22Rv1 (cell line): Measurements from ENCODE around the gene AUP1.

Experiments
- H3K27ac ChIP-seq: fragments of 450-650 bp; 2 replicates; pipeline ENCODE4 v1.5.1; 2017
- CTCF ChIP-seq: fragments of 450-650 bp; IDR thresholded peaks from 2 replicates; pipeline ENCODE4 v1.5.1; 2017; ENCODE audit warnings: mild to moderate bottlenecking
- ZFX ChIP-seq: fragments of 450-650 bp; IDR thresholded peaks from 2 replicates; pipeline ENCODE4 v1.6.1; 2017; ENCODE audit warnings: antibody characterized with exemption, borderline replicate concordance

Gene AUP1

DNA sequence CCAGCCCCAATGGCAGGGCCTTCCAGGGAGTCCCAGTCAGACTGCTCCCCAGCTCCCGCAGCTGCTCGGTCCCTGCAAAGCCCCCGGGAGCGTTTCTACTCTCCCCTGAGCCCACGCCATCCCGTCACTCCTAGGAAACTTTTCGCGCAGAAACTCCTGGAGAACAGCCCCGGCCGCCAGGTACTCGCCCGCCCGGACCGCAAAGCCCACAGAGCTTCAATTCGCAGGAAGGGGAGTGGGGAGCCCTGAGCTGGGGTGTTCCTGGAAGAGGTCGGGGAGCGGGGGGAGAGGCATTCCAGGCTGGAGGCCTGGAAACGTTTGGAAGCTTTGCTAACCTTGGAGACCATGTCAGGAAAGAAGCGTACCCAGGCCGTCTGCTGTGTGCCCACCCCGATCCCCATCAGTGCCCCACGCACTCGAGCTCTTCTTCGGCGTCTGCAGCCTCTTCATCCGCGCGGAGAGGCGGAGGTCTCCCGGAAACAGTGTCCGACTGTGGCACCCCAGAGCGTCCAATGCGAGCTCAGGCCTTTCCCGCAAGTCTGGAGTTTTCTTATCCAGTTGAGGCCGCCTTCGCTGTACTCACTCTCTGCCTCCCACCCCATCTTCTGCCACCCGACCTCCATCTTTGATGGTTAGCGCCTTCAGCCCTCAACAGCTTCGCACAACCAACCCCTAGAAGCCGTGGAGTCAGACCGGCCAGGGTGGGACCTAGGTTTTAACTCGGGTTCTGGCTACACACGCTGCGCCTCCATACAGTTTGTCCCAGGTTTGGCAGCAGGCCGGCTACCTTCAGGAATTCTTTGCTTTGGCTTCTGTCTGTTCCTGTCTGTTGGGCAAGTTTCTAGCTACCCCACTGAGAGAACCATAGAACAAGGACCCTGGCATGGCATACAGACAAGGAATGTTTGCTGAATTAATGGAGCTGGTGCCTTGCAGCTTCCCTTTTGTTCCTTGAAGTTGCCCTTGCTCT is 25.7 kb downstream of the AUP1 start:
- peak overlapping the region; percentile 97 for H3K27ac ChIP-seq
- TF ChIP-seq CTCF = no peak
- TF ChIP-seq ZFX = no peak

- TF ChIP-seq ZFX (no peak), CTCF (peak; percentile 75)
- H3K27ac ChIP-seq = peak overlapping the region; percentile 97
These were observed 26.6 kb downstream of the AUP1 start for GRCh38 chr2:74502720-74503505.

DNA sequence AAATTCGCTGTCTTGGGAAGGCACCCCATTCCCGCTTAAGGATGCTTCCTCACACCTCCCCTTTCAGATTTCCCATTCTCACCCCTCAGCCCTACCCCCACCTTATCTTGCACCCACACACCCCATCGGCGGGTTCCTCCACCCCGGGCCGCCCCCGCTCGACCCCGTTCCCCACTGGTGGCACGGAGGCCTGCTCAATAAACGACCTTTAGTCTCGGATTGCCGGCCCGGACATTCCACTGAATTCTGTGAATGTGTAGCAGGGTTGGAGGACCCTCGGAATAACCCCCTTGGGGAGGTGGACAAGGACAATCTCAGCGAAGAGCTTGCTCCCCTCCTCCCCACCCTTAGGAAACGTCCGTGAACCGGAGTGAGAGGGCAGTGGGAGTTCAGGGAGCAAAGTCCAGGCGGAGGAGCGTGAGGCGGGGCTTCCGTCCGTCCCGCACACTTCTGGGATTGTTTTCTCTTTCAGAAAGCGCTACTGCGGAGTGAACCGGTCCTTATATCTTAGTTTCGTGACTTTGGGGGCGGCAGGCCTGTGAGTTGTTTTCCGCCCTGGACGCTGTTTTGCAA is 27.3 kb downstream of the AUP1 start:
- H3K27ac ChIP-seq = peak overlapping the region; percentile 97
- TF ChIP-seq ZFX = no peak
- no peak for TF ChIP-seq CTCF

- peak overlapping the region; percentile 97 for H3K27ac ChIP-seq
- no peak for TF ChIP-seq ZFX
These were observed 28.0 kb downstream of the AUP1 start for GRCh38 chr2:74501335-74502071.

DNA sequence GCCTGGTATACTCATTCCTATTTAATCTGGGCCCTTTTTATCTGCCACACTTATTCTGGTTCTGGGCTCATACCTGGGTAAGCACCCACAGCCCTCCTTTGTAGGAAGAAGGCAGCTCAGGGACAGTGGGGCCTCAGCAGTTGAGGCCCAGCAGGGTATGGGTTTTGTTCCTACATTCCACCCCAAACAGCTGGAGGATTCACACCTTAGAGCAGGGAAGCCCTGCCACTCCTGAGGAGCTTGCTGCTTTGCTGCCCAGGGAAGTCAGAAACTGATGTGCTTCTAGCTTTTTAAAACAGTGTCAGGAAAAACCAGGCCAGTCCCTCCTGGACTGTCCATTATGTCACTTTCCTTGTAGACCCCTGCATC is 28.9 kb downstream of the AUP1 start:
- H3K27ac ChIP-seq = peak overlapping the region; percentile 97
- TF ChIP-seq ZFX = no peak
- no peak for TF ChIP-seq CTCF

DNA sequence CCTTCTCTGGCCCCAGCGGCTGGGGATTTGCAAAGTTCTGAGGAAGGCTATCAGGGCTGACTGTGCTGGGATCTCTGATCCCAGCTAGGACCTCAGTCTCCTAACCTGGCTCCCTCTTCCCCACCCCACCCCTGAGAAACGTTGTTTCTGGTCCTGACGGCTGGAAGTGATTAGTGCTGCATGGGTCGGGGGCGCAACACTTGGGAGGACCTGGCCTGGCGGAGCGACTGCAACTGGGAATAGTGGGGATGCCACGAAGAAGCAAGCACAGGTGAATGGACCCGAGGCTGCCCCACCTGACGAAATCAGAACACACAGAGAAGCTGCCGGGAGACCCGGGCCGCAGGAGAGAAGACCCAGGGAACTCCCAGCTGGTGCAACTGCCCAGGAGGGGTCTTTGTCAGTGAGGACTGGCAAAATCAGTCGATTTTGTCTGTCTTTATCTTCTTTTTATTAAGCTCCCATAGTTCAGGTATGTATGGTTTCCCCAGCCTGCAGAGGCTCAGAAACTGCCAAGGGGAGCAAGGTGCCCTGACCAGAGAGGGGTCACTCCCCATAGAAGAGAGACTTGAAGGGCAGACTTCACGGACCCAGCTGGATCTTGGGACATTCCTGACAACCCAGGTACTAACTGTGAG is 29.4 kb downstream of the AUP1 start:
- H3K27ac ChIP-seq = peak overlapping the region; percentile 97
- TF ChIP-seq CTCF (no peak), ZFX (no peak)
